GM21447 (cell line): ENCODE data around the gene CORO7.
A peak's percentile ranks its signal among the peaks of the same experiment; 100 is the strongest.

Source experiments
- ATAC-seq: cut with Tn5 transposase; IDR thresholded peaks from one replicate; pipeline ENCODE4 v1.9.1; 2021; ENCODE audit not compliant: unreplicated experiment

CORO7 gene

GRCh38 chr16:4426722-4427372 is 10.5 kb upstream of the CORO7 start:
- ATAC-seq, result no peak

GRCh38 chr16:4426021-4426684 is 9.8 kb upstream of the CORO7 start:
- peak; percentile 30 for ATAC-seq

GRCh38 chr16:4425378-4426020 is 9.1 kb upstream of the CORO7 start, which contains the start of gene DNAJA3:
Gene DNAJA3 (plus strand): TSS chr16:4425868. CDS start chr16:4425882, 14 bp downstream.
- ATAC-seq, result peak; percentile 87

GRCh38 chr16:4420505-4421105 is 4.2 kb upstream of the CORO7 start:
- no peak for ATAC-seq

- no peak for ATAC-seq
These were observed 3.1 kb upstream of the CORO7 start for GRCh38 chr16:4419402-4419959.

GRCh38 chr16:4415538-4416199 is 727 bp downstream of the CORO7 start:
- ATAC-seq, result no peak

- peak; percentile 70 for ATAC-seq
These were observed 2.0 kb downstream of the CORO7 start for GRCh38 chr16:4414187-4414917.

- ATAC-seq, result no peak
These were observed 3.5 kb downstream of the CORO7 start for GRCh38 chr16:4412854-4413253.

- ATAC-seq, result no peak
These were observed 4.2 kb downstream of the CORO7 start for GRCh38 chr16:4412159-4412558.

- no peak for ATAC-seq
These were observed 4.7 kb downstream of the CORO7 start for GRCh38 chr16:4411684-4412083.

GRCh38 chr16:4410335-4411075 is 5.9 kb downstream of the CORO7 start:
- no peak for ATAC-seq

- ATAC-seq, result no peak
These were observed 7.1 kb downstream of the CORO7 start for GRCh38 chr16:4409081-4409932.

- no peak for ATAC-seq
These were observed 8.1 kb downstream of the CORO7 start for GRCh38 chr16:4408323-4408690.

- no peak for ATAC-seq
These were observed 8.7 kb downstream of the CORO7 start for GRCh38 chr16:4407543-4408322.

GRCh38 chr16:4404967-4405696 is 11.3 kb downstream of the CORO7 start:
- no peak for ATAC-seq

GRCh38 chr16:4404247-4404966 is 12.0 kb downstream of the CORO7 start:
- no peak for ATAC-seq
